Stimulated activated effector memory CD8-positive, alpha-beta T cell treated with anti-CD3 and anti-CD28 coated beads, Interleukin-12 subunit alpha, Interleukin-12 subunit beta, amount 100 ng/mL, for 72 hours (primary cell): ENCODE data around the gene BRDT.

Experiments used
- ATAC-seq: fragments of 150-1000 bp; cut with Tn5 transposase; 2 replicates; pipeline ENCODE4 v1.10.0; 2021
- DNase-seq, 2 donors: peaks; one replicate each; pipeline ENCODE4 v3.0.0; 2021 to 2022; ENCODE audit warnings: low spot score in 2 of 2
- H3K27ac Mint-ChIP-seq: one replicate; pipeline ENCODE4 v1.8.0; 2022; ENCODE audit warnings: mild to moderate bottlenecking, mixed read lengths
- H3K36me3 Mint-ChIP-seq: one replicate; pipeline ENCODE4 v1.8.0; 2022; ENCODE audit warnings: mild to moderate bottlenecking, mixed read lengths
- H3K4me1 Mint-ChIP-seq: one replicate; pipeline ENCODE4 v1.8.0; 2022; ENCODE audit warnings: mixed read lengths
- H3K4me3 Mint-ChIP-seq: one replicate; pipeline ENCODE4 v1.8.0; 2022; ENCODE audit warnings: mild to moderate bottlenecking, mixed read lengths
- H3K9me3 Mint-ChIP-seq: one replicate; pipeline ENCODE4 v1.8.0; 2022; ENCODE audit warnings: mixed read lengths

Gene BRDT

GRCh38 chr1:91949356-91949699, at the start of gene BRDT:
TSS of gene BRDT (plus strand) at chr1:91949401. CDS start at chr1:91962755, 13,354 bp downstream.
- no peaks in the 10 kb centered on the region for H3K9me3 Mint-ChIP-seq
- no peak for ATAC-seq
- peak within 1 kb of the TSS; percentile 38 for H3K27ac Mint-ChIP-seq
- DNase-seq = no peak
- peak within 1 kb of the TSS; percentile 58 for H3K4me3 Mint-ChIP-seq
- H3K4me1 Mint-ChIP-seq = peaks cover 24% of the 10 kb centered on the region
- H3K36me3 Mint-ChIP-seq = no peaks in the 10 kb centered on the region

- Mint-ChIP-seq H3K36me3 (no peaks in the 10 kb centered on the region), H3K9me3 (no peaks in the 10 kb centered on the region), H3K4me3 (no peak overlapping the region), H3K27ac (no peak overlapping the region), H3K4me1 (peaks cover 9% of the 10 kb centered on the region)
- ATAC-seq = no peak
- no peak for DNase-seq
Observed at GRCh38 chr1:91900562-91900961, 48.6 kb upstream of the BRDT start.

GRCh38 chr1:91901231-91901630, 48.0 kb upstream of the BRDT start:
- no peaks in the 10 kb centered on the region for H3K36me3 Mint-ChIP-seq
- no peak overlapping the region for H3K4me3 Mint-ChIP-seq
- no peak overlapping the region for H3K27ac Mint-ChIP-seq
- no peaks in the 10 kb centered on the region for H3K9me3 Mint-ChIP-seq
- H3K4me1 Mint-ChIP-seq = peaks cover 2% of the 10 kb centered on the region
- DNase-seq (no peak), ATAC-seq (no peak)

GRCh38 chr1:91912266-91912665, 36.9 kb upstream of the BRDT start:
- no peaks in the 10 kb centered on the region for H3K4me1 Mint-ChIP-seq

GRCh38 chr1:91913018-91913417, 36.2 kb upstream of the BRDT start:
- ATAC-seq (no peak), DNase-seq (no peak)
- Mint-ChIP-seq H3K4me1 (no peaks in the 10 kb centered on the region), H3K36me3 (no peaks in the 10 kb centered on the region), H3K27ac (no peak overlapping the region), H3K4me3 (no peak overlapping the region), H3K9me3 (no peaks in the 10 kb centered on the region)

More at GRCh38 chr1:91912266-91912665, 36.9 kb upstream of the BRDT start:
- no peaks in the 10 kb centered on the region for H3K9me3 Mint-ChIP-seq
- DNase-seq (no peak), ATAC-seq (no peak)
- no peak overlapping the region for H3K27ac Mint-ChIP-seq
- no peak overlapping the region for H3K4me3 Mint-ChIP-seq
- no peaks in the 10 kb centered on the region for H3K36me3 Mint-ChIP-seq

DNA sequence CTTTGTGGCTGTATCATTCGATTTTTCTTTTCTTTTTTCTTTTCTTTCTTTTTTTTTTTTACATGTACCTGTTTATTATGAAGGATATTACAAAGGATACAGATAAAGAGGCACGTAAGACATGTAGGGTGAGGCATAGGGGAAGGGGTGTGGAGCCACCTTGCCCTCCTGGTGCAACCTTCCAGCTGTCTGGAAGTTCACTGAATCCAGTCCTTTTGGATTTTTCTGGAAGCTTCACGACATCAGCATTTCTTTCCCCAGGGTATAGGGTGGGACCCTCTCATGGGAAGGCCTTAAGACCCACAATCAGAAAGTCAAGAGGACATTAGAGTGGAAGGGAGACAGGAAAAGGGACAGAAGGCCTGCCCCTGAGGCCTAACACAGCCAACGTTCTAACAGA, 33.2 kb upstream of the BRDT start:
- ATAC-seq (no peak), DNase-seq (no peak)
- H3K9me3 Mint-ChIP-seq = no peaks in the 10 kb centered on the region
- no peaks in the 10 kb centered on the region for H3K4me1 Mint-ChIP-seq
- H3K27ac Mint-ChIP-seq = no peak overlapping the region
- H3K4me3 Mint-ChIP-seq = no peak overlapping the region
- H3K36me3 Mint-ChIP-seq = no peaks in the 10 kb centered on the region

- Mint-ChIP-seq H3K4me1 (no peaks in the 10 kb centered on the region), H3K27ac (no peak overlapping the region), H3K4me3 (no peak overlapping the region), H3K36me3 (no peaks in the 10 kb centered on the region), H3K9me3 (no peaks in the 10 kb centered on the region)
- DNase-seq (no peak), ATAC-seq (no peak)
Observed at GRCh38 chr1:91916811-91917460, 32.3 kb upstream of the BRDT start.

DNA sequence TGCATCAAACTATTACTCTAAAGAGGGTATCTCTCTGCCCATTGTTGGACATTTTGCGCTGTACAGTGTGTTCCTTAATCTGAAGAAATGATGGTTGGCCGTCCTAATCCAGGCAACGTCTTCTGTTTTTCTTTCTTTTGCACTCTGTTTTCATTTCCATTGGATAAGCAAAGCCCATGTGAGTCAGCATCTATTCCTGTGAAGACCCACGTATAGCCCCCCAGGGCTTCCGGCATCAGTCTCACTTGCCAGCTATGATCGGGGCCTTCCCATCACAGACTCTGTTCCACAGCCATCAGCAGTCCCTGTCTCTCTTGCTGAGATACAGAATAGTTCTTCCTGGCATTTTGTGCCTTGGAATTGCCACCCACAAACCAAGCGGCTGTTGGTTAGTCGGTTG, 29.2 kb upstream of the BRDT start:
- Mint-ChIP-seq H3K27ac (no peak overlapping the region), H3K9me3 (no peaks in the 10 kb centered on the region), H3K4me1 (peaks cover 10% of the 10 kb centered on the region), H3K36me3 (no peaks in the 10 kb centered on the region), H3K4me3 (no peak overlapping the region)
- DNase-seq (no peak), ATAC-seq (no peak)

GRCh38 chr1:91924146-91924545, 25.1 kb upstream of the BRDT start:
- DNase-seq = no peak
- H3K36me3 Mint-ChIP-seq = no peaks in the 10 kb centered on the region
- no peaks in the 10 kb centered on the region for H3K9me3 Mint-ChIP-seq
- peak overlapping the region; percentile 18 for H3K27ac Mint-ChIP-seq
- no peak for ATAC-seq
- peaks cover 10% of the 10 kb centered on the region for H3K4me1 Mint-ChIP-seq
- no peak overlapping the region for H3K4me3 Mint-ChIP-seq

- Mint-ChIP-seq H3K4me3 (no peak overlapping the region), H3K9me3 (no peaks in the 10 kb centered on the region), H3K4me1 (peaks cover 10% of the 10 kb centered on the region), H3K27ac (no peak overlapping the region), H3K36me3 (no peaks in the 10 kb centered on the region)
- ATAC-seq (no peak), DNase-seq (no peak)
Observed at GRCh38 chr1:91925644-91926435, 23.4 kb upstream of the BRDT start.

GRCh38 chr1:91928026-91928425, 21.2 kb upstream of the BRDT start:
- DNase-seq = no peak
- no peak for ATAC-seq
- Mint-ChIP-seq H3K4me3 (no peak overlapping the region), H3K27ac (no peak overlapping the region), H3K9me3 (no peaks in the 10 kb centered on the region), H3K4me1 (peaks cover 10% of the 10 kb centered on the region), H3K36me3 (no peaks in the 10 kb centered on the region)

GRCh38 chr1:91929250-91929649, 20.0 kb upstream of the BRDT start:
- Mint-ChIP-seq H3K36me3 (no peaks in the 10 kb centered on the region), H3K4me1 (peaks cover 3% of the 10 kb centered on the region), H3K4me3 (no peak overlapping the region), H3K9me3 (no peaks in the 10 kb centered on the region), H3K27ac (peak overlapping the region; percentile 69)
- DNase-seq (no peak), ATAC-seq (no peak)

GRCh38 chr1:91937613-91938012, 11.6 kb upstream of the BRDT start:
- DNase-seq = no peak
- no peaks in the 10 kb centered on the region for H3K4me1 Mint-ChIP-seq
- no peak for ATAC-seq
- H3K4me3 Mint-ChIP-seq = no peak overlapping the region
- no peaks in the 10 kb centered on the region for H3K9me3 Mint-ChIP-seq
- H3K27ac Mint-ChIP-seq = no peak overlapping the region
- no peaks in the 10 kb centered on the region for H3K36me3 Mint-ChIP-seq

GRCh38 chr1:91940496-91940895, 8.7 kb upstream of the BRDT start:
- ATAC-seq = no peak
- H3K4me3 Mint-ChIP-seq = no peak overlapping the region

GRCh38 chr1:91944087-91944486, 5.1 kb upstream of the BRDT start:
- H3K4me1 Mint-ChIP-seq = peaks cover 19% of the 10 kb centered on the region
- DNase-seq (no peak), ATAC-seq (no peak)
- no peaks in the 10 kb centered on the region for H3K36me3 Mint-ChIP-seq
- no peak overlapping the region for H3K27ac Mint-ChIP-seq
- no peak overlapping the region for H3K4me3 Mint-ChIP-seq
- no peaks in the 10 kb centered on the region for H3K9me3 Mint-ChIP-seq

More at GRCh38 chr1:91940496-91940895, 8.7 kb upstream of the BRDT start:
- DNase-seq = no peak
- Mint-ChIP-seq H3K27ac (no peak overlapping the region), H3K9me3 (no peaks in the 10 kb centered on the region), H3K36me3 (no peaks in the 10 kb centered on the region), H3K4me1 (no peaks in the 10 kb centered on the region)

GRCh38 chr1:91948097-91948496, 1.1 kb upstream of the BRDT start:
- H3K36me3 Mint-ChIP-seq = no peaks in the 10 kb centered on the region
- DNase-seq = no peak
- no peaks in the 10 kb centered on the region for H3K9me3 Mint-ChIP-seq
- peak overlapping the region; percentile 38 for H3K27ac Mint-ChIP-seq
- ATAC-seq = peak; percentile 77
- H3K4me1 Mint-ChIP-seq = peaks cover 24% of the 10 kb centered on the region
- peak overlapping the region; percentile 58 for H3K4me3 Mint-ChIP-seq
